Naive thymus-derived CD4-positive, alpha-beta T cell (primary cell): ENCODE results near the gene PLA2G3. TPM values are rescaled to one million over a fixed set of nuclear protein-coding genes. Genes with fewer than 3 reads are reported as not detected.
A peak's percentile ranks its signal among the peaks of the same experiment; 100 is the strongest.

Source experiments
- ATAC-seq: fragments of 150-1000 bp; cut with Tn5 transposase; 2 replicates; pipeline ENCODE4 v1.10.0; 2021; ENCODE audit warnings: mild to moderate bottlenecking, moderate library complexity
- CTCF ChIA-PET: fragments of 350-600 bp; sonication (Branson Sonifier 250); formaldehyde crosslinking; loops from one replicate; lab custom pipeline; 2021; ENCODE audit warnings: antibody characterized with exemption; lab: Charles Lee
- POLR2A ChIA-PET: fragments of 350-600 bp; sonication (Branson Sonifier 250); formaldehyde crosslinking; loops from one replicate; lab custom pipeline; 2021; ENCODE audit warnings: antibody characterized with exemption, inconsistent platforms; lab: Charles Lee
- DNase-seq, 9 donors: peaks; one replicate each; pipeline versions ENCODE4 v3.0.0 to v3.0.0-alpha.2; 2020 to 2022; ENCODE audit warnings: mixed read lengths in 1 of 9
- H3K27ac ChIP-seq: one replicate; pipeline ENCODE4 v1.7.0; 2013; ENCODE audit warnings: mild to moderate bottlenecking, low read depth, low read length, moderate library complexity
- H3K27me3 ChIP-seq, 2 donors: one replicate each; pipeline ENCODE4 v1.7.0; 2013; ENCODE audit warnings: low read length in 2 of 2, mild to moderate bottlenecking in 2 of 2, moderate library complexity in 2 of 2; ENCODE audit not compliant: control insufficient read depth in 2 of 2, insufficient read depth in 2 of 2
- H3K36me3 ChIP-seq, 3 experiments: 1 replicate in 2 of 3; 2 replicates in 1 of 3; pipeline ENCODE4 v1.7.0; 2013; ENCODE audit warnings: low read length in 3 of 3, mild to moderate bottlenecking in 3 of 3, moderate library complexity in 1 of 3; ENCODE audit not compliant: insufficient read depth in 3 of 3, control insufficient read depth in 2 of 3
- H3K4me1 ChIP-seq, 2 donors: one replicate each; pipeline ENCODE4 v1.7.0; 2013; ENCODE audit warnings: low read length in 2 of 2, mild to moderate bottlenecking in 2 of 2, moderate library complexity in 1 of 2; ENCODE audit not compliant: control insufficient read depth in 2 of 2, insufficient read depth in 2 of 2
- H3K4me3 ChIP-seq: 2 replicates; pipeline ENCODE4 v1.7.0; 2013; ENCODE audit warnings: mild to moderate bottlenecking, low read length
- H3K9me3 ChIP-seq, 3 experiments: 1 replicate in 2 of 3; 2 replicates in 1 of 3; pipeline ENCODE4 v1.7.0; 2013; ENCODE audit warnings: low read length in 3 of 3; ENCODE audit not compliant: control insufficient read depth in 2 of 3
- H3K27ac Mint-ChIP-seq, 9 donors: one replicate each; pipeline ENCODE4 v1.8.0; 2020 to 2022; ENCODE audit warnings: mixed read lengths in 9 of 9, mild to moderate bottlenecking in 8 of 9, moderate library complexity in 5 of 9, inconsistent platforms in 2 of 9
- H3K27me3 Mint-ChIP-seq, 5 donors: one replicate each; pipeline ENCODE4 v1.8.0; 2021 to 2022; ENCODE audit warnings: mixed read lengths in 5 of 5, mild to moderate bottlenecking in 1 of 5
- H3K36me3 Mint-ChIP-seq, 5 donors: one replicate each; pipeline ENCODE4 v1.8.0; 2020 to 2022; ENCODE audit warnings: mixed read lengths in 5 of 5, mild to moderate bottlenecking in 3 of 5, inconsistent platforms in 1 of 5
- H3K4me1 Mint-ChIP-seq, 7 donors: one replicate each; pipeline ENCODE4 v1.8.0; 2020 to 2022; ENCODE audit warnings: mixed read lengths in 7 of 7, mild to moderate bottlenecking in 3 of 7, inconsistent platforms in 1 of 7
- H3K4me3 Mint-ChIP-seq, 10 donors: one replicate each; pipeline ENCODE4 v1.8.0; 2020 to 2022; ENCODE audit warnings: mild to moderate bottlenecking in 10 of 10, mixed read lengths in 10 of 10, moderate library complexity in 6 of 10, inconsistent platforms in 2 of 10
- H3K9me3 Mint-ChIP-seq, 11 donors: one replicate each; pipeline ENCODE4 v1.8.0; 2020 to 2022; ENCODE audit warnings: mixed read lengths in 11 of 11, mild to moderate bottlenecking in 4 of 11, inconsistent platforms in 1 of 11, moderate library complexity in 1 of 11
- intact Hi-C, 2 donors: fragments of 100-400 bp; cut with micrococcal nuclease; formaldehyde crosslinking; loops; one replicate each; pipeline ENCODE4 v1.15.1; 2023
- polyA plus RNA-seq, 2 donors: library from polyadenylated mRNA; unstranded; fragments of 300-500 nt; fragmentation: Illumina TruSeq; gene quantifications; one replicate each; pipeline ENCODE4 v1.2.3, GENCODE V29; 2021
- total RNA-seq, 6 experiments: library from RNA in 5 of 6; stranded (reverse) in 5 of 6; gene quantifications; 1 replicate in 5 of 6; 2 replicates in 1 of 6; pipeline ENCODE4 v1.2.3 and lab custom pipeline; 2021 to 2026

PLA2G3 gene
- total RNA-seq (not detected), polyA plus RNA-seq (not detected), total RNA-seq (lab: John Stamatoyannopoulos, UW) (not detected)

GRCh38 chr22:31139866-31140716 lies at the start of gene PLA2G3:
TSS of gene PLA2G3 (minus strand) at chr22:31140508. CDS start at chr22:31140354, 154 bp downstream.
- POLR2A ChIA-PET = interaction anchor here (1.3 kb wide), 1 partner anchor 9 kb away, joined by 3 read pairs; no protein-coding TSS in a partner anchor
- CTCF ChIA-PET = interaction anchor here (0.5 kb wide), 1 partner anchor 599 kb away, joined by 4 read pairs; no protein-coding TSS in a partner anchor
- no peaks in the 10 kb centered on the region for H3K36me3 ChIP-seq
- no peak within 1 kb of the TSS for H3K4me3 ChIP-seq
- H3K4me1 ChIP-seq = no peaks in the 10 kb centered on the region
- Mint-ChIP-seq H3K9me3 (peaks cover 0 to 14% (median 2%) of the 10 kb centered on the region in 11 donors), H3K4me3 (no peak within 1 kb of the TSS), H3K27me3 (peaks cover 0 to 5% (median 0%) of the 10 kb centered on the region in 5 donors), H3K27ac (no peak within 1 kb of the TSS), H3K36me3 (no peaks in the 10 kb centered on the region), H3K4me1 (peaks cover 0 to 11% (median 0%) of the 10 kb centered on the region in 7 donors)
- DNase-seq (no peak), ATAC-seq (no peak)
- intact Hi-C loops = no loop called here
- no peak within 1 kb of the TSS for H3K27ac ChIP-seq
- no peaks in the 10 kb centered on the region for H3K27me3 ChIP-seq
- no peaks in the 10 kb centered on the region for H3K9me3 ChIP-seq

GRCh38 chr22:31187627-31188026 lies 47.3 kb upstream of the PLA2G3 start:
- ATAC-seq = no peak
- H3K27ac Mint-ChIP-seq = peak overlapping the region in 2 of 9 donors; percentile 3 to 70
- ChIA-PET CTCF (interaction anchor here (0.6 kb wide), 1 partner anchor 264 kb away, joined by 4 read pairs; no protein-coding TSS in a partner anchor), POLR2A (interaction anchor here (0.6 kb wide), 1 partner anchor 119 kb away, joined by 3 read pairs; no protein-coding TSS in a partner anchor)
- H3K36me3 Mint-ChIP-seq = peaks cover 6 to 31% (median 23%) of the 10 kb centered on the region in 5 donors
- H3K27me3 ChIP-seq = no peaks in the 10 kb centered on the region
- no peak overlapping the region for H3K27ac ChIP-seq
- no peaks in the 10 kb centered on the region for H3K27me3 Mint-ChIP-seq
- H3K4me3 ChIP-seq = no peak overlapping the region
- peaks cover 0 to 44% (median 4%) of the 10 kb centered on the region in 3 experiments for H3K36me3 ChIP-seq
- no peaks in the 10 kb centered on the region for H3K9me3 ChIP-seq
- no peak for DNase-seq
- H3K4me1 ChIP-seq = no peaks in the 10 kb centered on the region
- peaks cover 0 to 8% (median 5%) of the 10 kb centered on the region in 7 donors for H3K4me1 Mint-ChIP-seq
- H3K4me3 Mint-ChIP-seq = no peak overlapping the region
- intact Hi-C loops = no loop called here
- H3K9me3 Mint-ChIP-seq = no peaks in the 10 kb centered on the region

- Mint-ChIP-seq H3K27ac (no peak overlapping the region), H3K4me1 (peaks cover 0 to 8% (median 3%) of the 10 kb centered on the region in 7 donors), H3K36me3 (peaks cover 7 to 37% (median 20%) of the 10 kb centered on the region in 5 donors), H3K27me3 (no peaks in the 10 kb centered on the region), H3K9me3 (peaks cover 0 to 3% (median 0%) of the 10 kb centered on the region in 11 donors), H3K4me3 (no peak overlapping the region)
- H3K4me1 ChIP-seq = no peaks in the 10 kb centered on the region
- intact Hi-C loops = no loop called here
- no peak overlapping the region for H3K4me3 ChIP-seq
- CTCF ChIA-PET = no interaction called here
- H3K36me3 ChIP-seq = peaks cover 0 to 36% (median 4%) of the 10 kb centered on the region in 3 experiments
- POLR2A ChIA-PET = no interaction called here
- no peak for DNase-seq
- no peaks in the 10 kb centered on the region for H3K27me3 ChIP-seq
- no peak for ATAC-seq
- no peaks in the 10 kb centered on the region for H3K9me3 ChIP-seq
- H3K27ac ChIP-seq = no peak overlapping the region
These were observed 44.7 kb upstream of the PLA2G3 start for GRCh38 chr22:31185056-31185455.

GRCh38 chr22:31184015-31184414 lies 43.7 kb upstream of the PLA2G3 start:
- Mint-ChIP-seq H3K4me1 (peaks cover 2 to 12% (median 7%) of the 10 kb centered on the region in 7 donors), H3K36me3 (peaks cover 7 to 37% (median 20%) of the 10 kb centered on the region in 5 donors), H3K9me3 (peaks cover 0 to 3% (median 0%) of the 10 kb centered on the region in 11 donors), H3K4me3 (no peak overlapping the region), H3K27me3 (no peaks in the 10 kb centered on the region), H3K27ac (no peak overlapping the region)
- no peak for DNase-seq
- Histone ChIP-seq H3K36me3 (peaks cover 0 to 33% (median 4%) of the 10 kb centered on the region in 3 experiments), H3K4me1 (no peaks in the 10 kb centered on the region), H3K27ac (no peak overlapping the region), H3K4me3 (no peak overlapping the region), H3K9me3 (no peaks in the 10 kb centered on the region), H3K27me3 (no peaks in the 10 kb centered on the region)
- ChIA-PET POLR2A (no interaction called here), CTCF (no interaction called here)
- intact Hi-C loops = no loop called here
- ATAC-seq = no peak

DNA sequence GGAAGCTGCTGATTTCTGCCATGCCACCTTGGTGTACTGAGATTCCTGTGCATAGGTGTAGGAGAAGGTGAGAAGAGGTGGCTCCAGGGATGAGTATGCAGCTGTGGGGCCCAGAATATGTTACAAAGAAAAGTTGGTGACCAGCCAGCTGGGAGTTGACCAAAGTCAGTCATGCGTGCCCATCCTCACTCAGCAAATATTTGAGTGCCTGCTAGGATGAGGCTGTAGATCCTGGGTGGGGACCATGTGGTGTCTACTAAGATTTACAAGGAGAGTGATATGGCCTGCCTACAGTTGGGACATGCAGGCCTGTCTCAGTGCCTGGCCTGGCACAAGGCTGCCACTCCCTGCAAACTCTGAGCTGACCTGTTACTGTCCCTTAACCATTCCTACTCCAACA lies 39.0 kb upstream of the PLA2G3 start:
- Histone ChIP-seq H3K36me3 (peaks cover 0 to 21% (median 0%) of the 10 kb centered on the region in 3 experiments), H3K4me3 (no peak overlapping the region), H3K27me3 (no peaks in the 10 kb centered on the region), H3K4me1 (no peaks in the 10 kb centered on the region), H3K27ac (no peak overlapping the region), H3K9me3 (no peaks in the 10 kb centered on the region)
- no peaks in the 10 kb centered on the region for H3K27me3 Mint-ChIP-seq
- intact Hi-C loops = no loop called here
- ChIA-PET POLR2A (interaction anchor here (0.6 to 1.5 kb wide), 2 partner anchors 113 to 122 kb away, joined by 3 read pairs; partner anchors contain the start of gene PIK3IP1), CTCF (no interaction called here)
- H3K36me3 Mint-ChIP-seq = peaks cover 4 to 30% (median 18%) of the 10 kb centered on the region in 5 donors
- peaks cover 5 to 26% (median 17%) of the 10 kb centered on the region in 7 donors for H3K4me1 Mint-ChIP-seq
- H3K27ac Mint-ChIP-seq = peak overlapping the region in 1 of 9 donors; percentile 59
- H3K4me3 Mint-ChIP-seq = no peak overlapping the region
- ATAC-seq (no peak), DNase-seq (no peak)
- peaks cover 0 to 3% (median 0%) of the 10 kb centered on the region in 11 donors for H3K9me3 Mint-ChIP-seq

DNA sequence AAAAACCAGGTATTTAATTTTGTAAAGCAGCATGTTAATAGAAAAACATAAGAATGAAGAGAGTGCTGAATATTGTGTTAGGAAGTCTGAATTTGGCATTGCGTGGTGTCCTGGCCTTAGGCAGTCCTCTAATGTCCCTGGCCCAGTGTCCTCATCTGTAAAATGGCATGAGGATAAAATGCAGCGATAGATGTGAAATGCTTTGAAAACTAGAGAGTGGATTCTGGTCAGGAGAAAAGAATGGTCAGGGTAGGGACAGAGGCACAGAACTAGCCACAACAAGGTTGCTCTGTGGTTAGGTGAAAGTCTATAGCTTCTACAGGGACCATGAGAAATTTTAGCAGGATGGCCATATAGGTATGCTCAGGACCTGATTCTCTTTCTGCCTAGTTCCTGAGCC lies 38.6 kb upstream of the PLA2G3 start:
- no peak overlapping the region for H3K4me3 Mint-ChIP-seq
- no peaks in the 10 kb centered on the region for H3K27me3 Mint-ChIP-seq
- ATAC-seq (no peak), DNase-seq (no peak)
- CTCF ChIA-PET = no interaction called here
- H3K4me1 Mint-ChIP-seq = peaks cover 8 to 29% (median 17%) of the 10 kb centered on the region in 7 donors
- H3K4me1 ChIP-seq = no peaks in the 10 kb centered on the region
- POLR2A ChIA-PET = interaction anchor here (1.1 to 1.5 kb wide), 2 partner anchors 13 to 113 kb away, joined by 3 read pairs; partner anchors contain the start of gene PIK3IP1
- no peak overlapping the region for H3K27ac ChIP-seq
- peaks cover 0 to 21% (median 0%) of the 10 kb centered on the region in 3 experiments for H3K36me3 ChIP-seq
- intact Hi-C loops = no loop called here
- no peaks in the 10 kb centered on the region for H3K9me3 ChIP-seq
- no peaks in the 10 kb centered on the region for H3K27me3 ChIP-seq
- H3K36me3 Mint-ChIP-seq = peaks cover 4 to 33% (median 18%) of the 10 kb centered on the region in 5 donors
- no peak overlapping the region for H3K4me3 ChIP-seq
- H3K9me3 Mint-ChIP-seq = peaks cover 0 to 3% (median 0%) of the 10 kb centered on the region in 11 donors
- peak overlapping the region in 2 of 9 donors; percentile 59 to 62 for H3K27ac Mint-ChIP-seq
